Muscle layer of colon (tissue), 2 donors: ENCODE data around the gene CAMK2G.
"Not testable (repeated sequence)": the region's sequence is repeated elsewhere in the genome, so short reads cannot be mapped to it uniquely, and the experiment has no call there.

Experiments
- H3K27ac ChIP-seq: one replicate; pipeline ENCODE4 v1.7.0; 2013; ENCODE audit warnings: low read depth, mild to moderate bottlenecking, low read length, moderate library complexity
- H3K27me3 ChIP-seq, 2 donors: one replicate each; pipeline ENCODE4 v1.7.0; 2013; ENCODE audit warnings: low read length in 2 of 2, mild to moderate bottlenecking in 2 of 2; ENCODE audit not compliant: insufficient read depth in 2 of 2, control insufficient read depth in 1 of 2
- H3K36me3 ChIP-seq: one replicate; pipeline ENCODE4 v1.7.0; 2013; ENCODE audit warnings: mild to moderate bottlenecking, low read length; ENCODE audit not compliant: insufficient read depth
- H3K4me1 ChIP-seq: one replicate; pipeline ENCODE4 v1.7.0; 2013; ENCODE audit warnings: mild to moderate bottlenecking, low read length; ENCODE audit not compliant: insufficient read depth
- H3K4me3 ChIP-seq, 2 donors: one replicate each; pipeline ENCODE4 v1.7.0; 2013; ENCODE audit warnings: low read length in 2 of 2, low read depth in 1 of 2, mild to moderate bottlenecking in 1 of 2, moderate library complexity in 1 of 2
- H3K9ac ChIP-seq: one replicate; pipeline ENCODE4 v1.7.0; 2013; ENCODE audit warnings: low read length
- H3K9me3 ChIP-seq: one replicate; pipeline ENCODE4 v1.7.0; 2013; ENCODE audit warnings: mild to moderate bottlenecking, low read length
- donor health status: abdominal sarcoma.
- donor health status: Adenocarcinoma of cecum.

Gene CAMK2G

DNA sequence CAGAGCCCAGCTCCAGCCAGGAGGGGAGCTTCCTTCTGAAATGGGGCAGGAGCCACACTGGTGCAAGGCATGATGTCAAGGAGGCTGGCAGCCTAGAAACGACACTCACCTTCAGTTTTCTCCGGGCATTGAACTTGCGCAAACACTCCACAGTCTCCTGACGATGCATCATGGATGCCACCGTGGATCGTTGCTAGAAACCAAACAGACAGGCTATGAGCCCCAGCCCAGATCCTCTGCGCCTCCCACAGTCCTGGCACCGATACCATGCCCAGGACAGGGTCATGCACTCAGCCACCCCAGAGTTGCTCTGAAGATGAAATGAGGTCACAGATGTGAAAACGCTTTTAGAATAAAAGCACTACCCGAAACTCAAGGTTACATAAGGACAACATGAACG, 32.0 kb downstream of the CAMK2G start:
- no peaks in the 10 kb centered on the region for H3K9me3 ChIP-seq
- H3K9ac ChIP-seq = no peak overlapping the region
- H3K4me1 ChIP-seq = no peaks in the 10 kb centered on the region
- H3K27me3 ChIP-seq = no peaks in the 10 kb centered on the region
- no peak overlapping the region for H3K27ac ChIP-seq
- H3K4me3 ChIP-seq = no peak overlapping the region
- H3K36me3 ChIP-seq = peaks cover 90% of the 10 kb centered on the region

DNA sequence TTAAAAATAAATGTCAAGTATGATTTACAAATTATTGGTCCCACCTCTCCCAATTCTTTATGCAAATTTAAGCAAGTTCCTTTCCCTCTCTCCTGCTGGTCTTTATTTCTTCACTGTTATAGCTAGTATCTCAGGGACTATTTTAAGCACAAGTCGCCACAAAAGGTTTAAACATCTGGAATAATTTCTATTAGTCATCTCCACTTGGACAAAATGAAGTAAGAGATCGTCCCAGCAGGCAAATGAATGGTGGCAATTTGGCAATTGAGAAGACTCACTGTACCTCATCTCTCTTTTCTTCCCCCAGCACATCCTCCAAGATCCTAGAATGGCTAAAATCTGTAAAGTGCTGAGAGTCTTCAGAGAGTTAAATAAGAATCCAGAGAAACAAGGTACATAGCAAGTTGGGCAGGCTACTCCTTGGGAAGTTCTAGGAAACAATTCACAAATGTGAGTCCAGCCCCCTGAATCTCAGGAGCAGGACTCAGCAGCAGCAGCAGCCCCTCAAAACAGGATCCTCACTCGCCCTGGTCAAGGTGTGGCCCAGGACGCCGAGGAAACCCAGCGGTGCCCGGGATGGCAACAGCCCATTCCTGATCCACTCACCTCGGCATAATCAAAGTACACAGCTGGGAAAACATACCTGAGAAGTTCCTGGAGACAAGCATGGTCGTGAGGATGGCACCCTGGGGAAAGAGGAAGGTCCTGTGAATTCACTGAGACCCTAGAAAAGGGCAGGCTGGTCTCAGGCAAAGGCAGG, 32.6 kb downstream of the CAMK2G start:
- H3K36me3 ChIP-seq = peaks cover 90% of the 10 kb centered on the region
- H3K9me3 ChIP-seq = no peaks in the 10 kb centered on the region
- no peak overlapping the region for H3K9ac ChIP-seq
- H3K4me3 ChIP-seq = no peak overlapping the region
- no peaks in the 10 kb centered on the region for H3K27me3 ChIP-seq
- H3K4me1 ChIP-seq = no peaks in the 10 kb centered on the region
- no peak overlapping the region for H3K27ac ChIP-seq

GRCh38 chr10:73841061-73841421, 33.3 kb downstream of the CAMK2G start:
- Histone ChIP-seq H3K27me3 (no peaks in the 10 kb centered on the region), H3K9ac (no peak overlapping the region), H3K4me3 (no peak overlapping the region), H3K27ac (no peak overlapping the region), H3K4me1 (no peaks in the 10 kb centered on the region), H3K36me3 (peaks cover 90% of the 10 kb centered on the region), H3K9me3 (no peaks in the 10 kb centered on the region)

- H3K9me3 ChIP-seq = no peaks in the 10 kb centered on the region
- H3K4me1 ChIP-seq = no peaks in the 10 kb centered on the region
- H3K4me3 ChIP-seq = no peak overlapping the region
- H3K27me3 ChIP-seq = no peaks in the 10 kb centered on the region
- no peak overlapping the region for H3K27ac ChIP-seq
- H3K9ac ChIP-seq = no peak overlapping the region
- H3K36me3 ChIP-seq = peaks cover 90% of the 10 kb centered on the region
These were observed 33.8 kb downstream of the CAMK2G start for GRCh38 chr10:73840403-73841060.

DNA sequence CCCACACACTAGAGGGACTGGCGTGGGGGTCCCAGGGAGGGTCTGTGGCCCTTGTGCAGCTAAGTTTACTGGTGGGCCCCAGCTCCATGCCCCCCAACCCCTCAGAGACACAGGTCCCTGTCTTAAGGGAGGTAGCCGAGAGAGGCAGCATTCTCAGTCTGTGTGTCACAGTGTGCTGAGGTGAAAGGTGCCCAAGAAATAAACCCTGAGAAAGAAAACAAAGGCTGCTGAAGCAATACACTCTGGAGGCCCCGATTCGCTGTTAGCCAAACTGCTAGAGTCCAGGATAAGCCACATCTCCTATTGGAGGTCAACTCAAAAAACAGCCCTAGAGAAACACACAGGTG, 34.3 kb downstream of the CAMK2G start:
- Histone ChIP-seq H3K4me1 (no peaks in the 10 kb centered on the region), H3K9me3 (no peaks in the 10 kb centered on the region), H3K9ac (no peak overlapping the region), H3K4me3 (no peak overlapping the region), H3K36me3 (peaks cover 93% of the 10 kb centered on the region), H3K27ac (no peak overlapping the region), H3K27me3 (no peaks in the 10 kb centered on the region)

DNA sequence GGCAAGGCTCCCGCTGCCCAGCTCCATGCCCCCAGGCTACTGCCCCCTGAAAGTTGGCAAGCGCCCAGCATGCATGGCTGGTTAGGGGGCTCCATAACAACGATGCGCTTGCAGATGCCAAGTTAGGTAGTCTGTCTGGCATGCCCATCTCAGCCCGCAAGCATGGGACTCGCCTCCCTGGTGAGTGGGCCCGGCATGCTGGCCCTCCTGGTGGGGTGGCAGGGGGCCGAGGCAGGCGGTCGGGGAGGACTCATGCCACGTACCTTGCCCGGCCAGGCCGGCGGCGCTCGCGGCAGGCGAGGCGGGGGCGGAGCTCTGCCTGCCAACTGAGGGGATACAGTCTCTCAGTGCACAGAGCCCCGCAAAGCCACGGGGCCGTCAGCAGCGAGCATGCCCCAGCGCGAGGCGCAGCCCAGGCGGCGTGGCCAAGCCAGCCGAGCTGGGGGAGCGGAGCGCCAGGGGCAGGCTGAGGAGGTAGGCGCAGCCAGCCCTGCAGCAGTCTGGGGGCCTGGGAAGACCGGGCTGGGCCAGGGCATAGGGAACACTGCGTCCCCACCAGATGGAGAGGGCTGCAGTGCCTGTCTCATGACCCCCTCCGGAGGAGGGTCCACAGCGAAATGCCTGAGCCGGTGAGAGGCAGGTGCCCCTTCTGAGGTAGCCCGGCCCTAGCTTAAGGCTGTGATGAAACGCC, 34.9 kb downstream of the CAMK2G start:
- Histone ChIP-seq H3K9me3 (no peaks in the 10 kb centered on the region), H3K27me3 (no peaks in the 10 kb centered on the region), H3K4me1 (no peaks in the 10 kb centered on the region), H3K36me3 (peaks cover 94% of the 10 kb centered on the region), H3K9ac (no peak overlapping the region), H3K27ac (no peak overlapping the region), H3K4me3 (no peak overlapping the region)

- peaks cover 99% of the 10 kb centered on the region for H3K36me3 ChIP-seq
- no peak overlapping the region for H3K4me3 ChIP-seq
- no peaks in the 10 kb centered on the region for H3K27me3 ChIP-seq
- H3K9me3 ChIP-seq = no peaks in the 10 kb centered on the region
- no peak overlapping the region for H3K27ac ChIP-seq
- H3K4me1 ChIP-seq = no peaks in the 10 kb centered on the region
- H3K9ac ChIP-seq = no peak overlapping the region
These were observed 35.5 kb downstream of the CAMK2G start for GRCh38 chr10:73838827-73839226.

DNA sequence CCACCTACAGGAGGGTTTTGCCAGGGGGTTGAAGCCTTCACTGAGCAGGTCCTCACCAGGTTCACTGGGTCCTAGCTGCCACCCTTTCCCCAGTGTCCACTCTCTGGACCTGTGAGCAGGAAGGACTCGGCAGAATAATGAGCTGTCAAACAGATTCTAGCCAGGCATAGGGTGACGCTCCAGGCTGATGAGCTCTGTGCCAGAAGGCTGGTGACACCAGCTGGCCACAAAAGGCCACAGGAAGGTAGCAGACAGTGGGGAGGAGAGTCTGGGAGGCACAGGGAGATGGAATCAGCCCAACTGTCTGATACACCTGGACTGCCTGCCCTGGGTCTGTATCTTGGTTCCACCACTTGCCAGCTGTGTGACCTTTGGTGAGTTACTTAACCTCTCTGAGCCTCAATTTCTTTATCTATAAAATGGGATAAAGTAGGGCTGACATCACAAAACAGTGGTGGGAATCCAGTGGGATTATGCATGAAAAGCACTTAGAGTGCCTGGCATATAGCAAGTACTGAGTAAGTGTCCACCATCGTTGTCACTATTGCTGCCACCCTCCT, 36.3 kb downstream of the CAMK2G start:
- H3K9me3 ChIP-seq = no peaks in the 10 kb centered on the region
- H3K9ac ChIP-seq = no peak overlapping the region
- no peaks in the 10 kb centered on the region for H3K4me1 ChIP-seq
- peaks cover 92% of the 10 kb centered on the region for H3K36me3 ChIP-seq
- no peak overlapping the region for H3K4me3 ChIP-seq
- no peak overlapping the region for H3K27ac ChIP-seq
- no peaks in the 10 kb centered on the region for H3K27me3 ChIP-seq

DNA sequence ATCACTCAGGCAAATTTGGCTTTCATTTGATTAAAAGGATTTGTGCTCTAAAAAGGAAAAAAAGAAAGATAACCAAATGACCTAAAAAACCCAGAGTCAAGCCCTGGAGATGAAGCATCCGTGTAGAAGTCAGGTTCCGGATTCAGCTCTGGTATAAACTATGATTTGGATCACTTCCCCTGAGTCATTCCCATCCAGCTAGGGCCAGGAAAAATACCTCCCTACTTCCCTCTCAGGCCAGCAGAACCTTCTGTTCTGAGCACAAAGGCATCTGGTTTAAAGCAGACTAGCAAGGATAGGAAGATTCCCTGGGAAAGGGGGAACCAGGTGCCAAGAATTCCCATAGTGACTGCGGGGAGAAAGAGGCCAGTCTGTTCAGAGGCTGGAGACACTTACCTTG, 37.3 kb downstream of the CAMK2G start:
- H3K36me3 ChIP-seq = peaks cover 82% of the 10 kb centered on the region
- no peak overlapping the region for H3K4me3 ChIP-seq
- no peaks in the 10 kb centered on the region for H3K4me1 ChIP-seq
- no peak overlapping the region for H3K27ac ChIP-seq
- H3K9me3 ChIP-seq = no peaks in the 10 kb centered on the region
- H3K27me3 ChIP-seq = no peaks in the 10 kb centered on the region
- no peak overlapping the region for H3K9ac ChIP-seq

DNA sequence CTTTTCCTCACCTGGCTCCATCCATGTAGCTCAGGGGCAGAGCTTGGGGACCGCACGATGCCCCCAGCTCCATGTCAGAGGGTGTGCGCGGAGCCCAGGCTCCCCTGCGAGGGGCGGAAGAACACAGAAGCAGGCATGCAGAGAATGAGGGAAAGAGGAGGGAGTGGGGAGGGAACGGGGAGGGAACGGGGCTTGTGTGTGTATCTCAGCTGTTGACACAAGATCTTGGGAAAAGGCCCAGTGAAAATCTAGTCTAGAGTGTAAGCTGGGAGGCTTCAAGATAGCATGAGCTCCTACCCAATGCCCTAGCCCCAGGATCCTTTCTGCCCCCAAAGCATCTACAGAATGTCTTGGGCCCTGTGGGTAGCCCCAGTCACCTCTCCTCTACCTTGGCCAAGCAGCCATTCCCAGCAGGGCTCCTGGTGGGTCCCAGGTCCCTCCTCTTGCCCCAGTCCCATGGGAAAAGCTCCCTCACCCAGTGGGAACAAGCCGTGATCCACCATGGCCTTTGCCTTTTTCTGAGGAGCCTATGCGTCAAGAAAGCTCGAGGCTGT, 37.9 kb downstream of the CAMK2G start:
- H3K27ac ChIP-seq = no peak overlapping the region
- H3K9ac ChIP-seq = no peak overlapping the region
- no peaks in the 10 kb centered on the region for H3K4me1 ChIP-seq

GRCh38 chr10:73829090-73829489, 45.3 kb downstream of the CAMK2G start:
- H3K4me3 ChIP-seq, H3K27ac ChIP-seq, H3K9ac ChIP-seq, H3K9me3 ChIP-seq, H3K4me1 ChIP-seq, H3K27me3 ChIP-seq: not testable (repeated sequence)
- peaks cover 51% of the 10 kb centered on the region for H3K36me3 ChIP-seq

More for the DNA sequence above, 37.9 kb downstream of the CAMK2G start:
- Histone ChIP-seq H3K27me3 (no peaks in the 10 kb centered on the region), H3K9me3 (no peaks in the 10 kb centered on the region), H3K36me3 (peaks cover 76% of the 10 kb centered on the region), H3K4me3 (no peak overlapping the region)
